HG02943 (cell line): ENCODE results near the gene PRAF2.
A peak's percentile ranks its signal among the peaks of the same experiment; 100 is the strongest.

Source experiments
- ATAC-seq: cut with Tn5 transposase; IDR thresholded peaks from one replicate; pipeline ENCODE4 v1.9.1; 2021; ENCODE audit warnings: mild to moderate bottlenecking, low read depth, moderate library complexity; ENCODE audit not compliant: unreplicated experiment

The PRAF2 gene

DNA sequence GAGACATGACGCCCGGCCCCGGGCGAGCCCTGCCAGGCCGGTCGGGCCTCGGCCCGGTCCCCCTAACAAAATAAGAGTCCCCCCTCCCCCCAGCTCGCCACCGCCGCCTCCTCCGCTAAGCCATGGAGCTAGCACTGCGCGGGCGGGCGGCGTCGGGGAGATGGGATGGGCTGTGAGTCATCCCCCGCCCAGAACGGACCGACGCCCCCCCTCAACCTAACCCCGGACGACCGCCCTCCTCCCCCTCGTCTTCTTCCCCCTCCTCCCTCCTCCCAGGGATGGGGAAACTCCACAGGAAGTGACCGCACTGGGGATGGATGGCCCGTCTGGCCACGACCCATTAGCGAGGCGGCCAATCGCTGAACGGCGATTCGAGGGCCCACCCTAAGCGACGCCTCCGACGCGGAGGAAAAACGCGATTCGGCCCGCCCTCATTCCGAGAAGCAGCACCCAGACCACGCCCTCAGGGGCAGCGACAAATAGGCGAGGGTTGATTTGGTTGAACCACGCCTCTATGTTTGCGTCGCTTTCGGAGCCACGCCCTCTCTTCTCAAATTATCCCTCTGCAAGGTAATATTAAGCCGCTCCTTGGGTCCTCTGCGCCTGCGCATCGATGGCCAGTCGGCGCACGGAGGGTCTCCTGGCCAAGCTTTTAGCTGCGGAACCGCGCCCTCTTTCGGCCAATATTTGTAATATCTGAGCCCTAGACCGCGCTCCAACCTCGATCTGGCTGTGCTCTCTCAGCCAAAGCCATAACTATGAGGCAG is 30.4 kb downstream of the PRAF2 start, which contains the start of gene TFE3:
TFE3 (minus strand) TSS at position 138 of the 767 bp plus-strand sequence; CDS start at position 7, 131 bp downstream.
- peak; percentile 88 for ATAC-seq

- ATAC-seq: no peak
These were observed 31.1 kb downstream of the PRAF2 start for GRCh38 chrX:49042581-49043219.

- ATAC-seq: no peak
These were observed 31.8 kb downstream of the PRAF2 start for GRCh38 chrX:49041744-49042580.

GRCh38 chrX:49040376-49040955 is 33.3 kb downstream of the PRAF2 start:
- ATAC-seq: no peak

GRCh38 chrX:49039598-49040375 is 34.0 kb downstream of the PRAF2 start:
- ATAC-seq: no peak

DNA sequence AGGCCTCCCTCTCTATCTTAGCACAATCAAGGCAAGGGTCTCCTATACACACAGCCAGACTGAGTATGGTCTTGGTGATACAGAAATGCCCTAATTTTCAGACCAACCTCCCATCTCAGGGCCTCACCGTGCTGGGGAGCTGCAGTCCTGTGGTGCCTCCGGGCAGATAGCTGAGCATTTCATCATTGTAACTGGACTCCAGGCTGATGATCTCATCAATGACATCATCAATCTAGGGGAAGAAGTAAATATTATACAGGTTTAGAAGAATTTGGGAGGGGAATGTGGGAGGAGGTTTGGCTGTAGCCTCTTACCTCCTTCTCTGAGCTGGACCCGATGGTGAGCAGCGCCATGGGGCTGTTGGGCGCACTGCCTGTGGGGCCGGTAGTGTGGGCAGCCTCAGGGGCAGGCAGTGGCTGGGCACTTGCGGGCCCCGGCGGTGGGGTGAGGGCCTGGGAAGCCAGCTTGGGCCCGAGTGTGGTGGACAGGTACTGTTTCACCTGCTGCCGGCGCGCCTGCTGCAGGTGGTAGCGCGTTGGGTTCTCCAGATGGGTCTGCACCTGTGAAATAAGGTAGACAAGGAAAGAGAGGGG is 35.8 kb downstream of the PRAF2 start:
- no peak for ATAC-seq

DNA sequence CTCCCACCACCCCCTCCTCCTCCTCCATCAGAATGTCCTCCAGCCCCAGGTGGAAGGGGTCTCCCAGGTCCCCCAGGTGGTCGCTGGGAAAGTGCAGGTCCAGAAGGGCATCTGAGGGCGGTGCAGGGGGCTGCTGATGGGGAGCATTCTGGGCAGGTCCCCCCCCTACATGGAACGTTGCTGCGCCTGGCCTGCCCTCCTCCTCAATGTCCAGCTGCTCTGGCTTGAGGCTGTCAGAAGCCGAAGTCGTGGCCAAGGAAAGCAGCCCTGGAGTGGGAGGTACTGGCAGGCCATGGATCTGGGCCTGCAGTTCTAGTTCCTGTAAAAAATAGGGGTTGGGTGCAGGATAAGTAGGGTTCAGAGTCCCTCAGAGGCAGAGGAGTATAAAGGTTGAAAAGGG is 43.5 kb downstream of the PRAF2 start:
- ATAC-seq: no peak

DNA sequence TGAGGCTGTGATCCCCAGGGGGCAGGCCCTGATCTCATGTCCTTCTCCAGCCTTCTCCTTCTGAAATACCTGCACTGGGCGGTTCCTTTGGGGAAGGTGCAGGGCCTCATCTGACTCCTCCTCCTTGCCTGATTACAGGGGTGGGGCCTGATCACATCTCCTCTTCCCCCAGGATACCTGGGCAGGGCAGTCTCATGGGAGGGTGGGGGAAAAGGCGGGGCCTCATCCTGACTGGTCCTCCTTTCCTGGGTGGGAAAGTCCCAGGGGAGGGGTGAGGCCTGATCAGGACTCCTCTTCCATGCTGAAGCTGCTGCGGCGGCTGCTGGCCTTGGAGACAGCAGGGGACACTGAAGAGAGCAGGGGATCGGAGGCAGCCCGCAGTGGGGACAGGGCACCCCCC is 43.9 kb downstream of the PRAF2 start:
- no peak for ATAC-seq
